HG02623 (cell line): ENCODE results near the gene CCDC134.

Experiments
- ATAC-seq: cut with Tn5 transposase; IDR thresholded peaks from one replicate; pipeline ENCODE4 v1.9.1; 2021; ENCODE audit warnings: moderate library complexity; ENCODE audit not compliant: unreplicated experiment

CCDC134 gene

GRCh38 chr22:41875531-41876270 lies 75.2 kb downstream of the CCDC134 start:
- ATAC-seq: no peak
